GM23248 (cell line): ENCODE data around the gene OR1I1.

Experiments used
- EZH2 ChIP-seq: fragments of 200-600 bp; sonication (generic); IDR thresholded peaks from 2 replicates; pipeline ENCODE4 v1.6.1; 2018; ENCODE audit warnings: antibody characterized with exemption, mild to moderate bottlenecking; ENCODE audit not compliant: insufficient read depth, poor library complexity, severe bottlenecking
- EZH2phosphoT487 ChIP-seq: fragments of 200-600 bp; sonication (generic); IDR thresholded peaks from 2 replicates; pipeline ENCODE4 v1.6.1; 2018; ENCODE audit warnings: antibody characterized with exemption, moderate library complexity, mild to moderate bottlenecking, low read depth; ENCODE audit not compliant: insufficient read depth

GRCh38 chr19:15038294-15038693 is 43.7 kb upstream of the OR1I1 start:
- TF ChIP-seq EZH2, result no peak
- TF ChIP-seq EZH2phosphoT487, result no peak
